Sigmoid colon (tissue), 4 donors: ENCODE data around the gene ATXN2.

ENCODE experiments used
- POLR2A ChIP-seq, 2 donors: fragments of 450-650 bp; IDR thresholded peaks; one replicate each; pipeline ENCODE4 v1.6.1; 2016; ENCODE audit warnings: antibody characterized with exemption in 2 of 2, mild to moderate bottlenecking in 2 of 2, moderate library complexity in 2 of 2
- POLR2AphosphoS5 ChIP-seq, 4 donors: sonication (generic); formaldehyde crosslinking; IDR thresholded peaks; one replicate each; pipeline ENCODE4 v1.6.1; 2017; ENCODE audit warnings: antibody characterized with exemption in 4 of 4
- TF ChIP-seq, protein P1 (sequence below), 4 experiments: fragments of 450-650 bp in 3 of 4; fragments of 200-600 bp in 1 of 4; IDR thresholded peaks; one replicate each; pipeline ENCODE4 v1.5.1; 2016 to 2019; ENCODE audit warnings: antibody characterized with exemption in 4 of 4, mild to moderate bottlenecking in 3 of 4, moderate library complexity in 2 of 4

- TF ChIP-seq, protein P1, sequence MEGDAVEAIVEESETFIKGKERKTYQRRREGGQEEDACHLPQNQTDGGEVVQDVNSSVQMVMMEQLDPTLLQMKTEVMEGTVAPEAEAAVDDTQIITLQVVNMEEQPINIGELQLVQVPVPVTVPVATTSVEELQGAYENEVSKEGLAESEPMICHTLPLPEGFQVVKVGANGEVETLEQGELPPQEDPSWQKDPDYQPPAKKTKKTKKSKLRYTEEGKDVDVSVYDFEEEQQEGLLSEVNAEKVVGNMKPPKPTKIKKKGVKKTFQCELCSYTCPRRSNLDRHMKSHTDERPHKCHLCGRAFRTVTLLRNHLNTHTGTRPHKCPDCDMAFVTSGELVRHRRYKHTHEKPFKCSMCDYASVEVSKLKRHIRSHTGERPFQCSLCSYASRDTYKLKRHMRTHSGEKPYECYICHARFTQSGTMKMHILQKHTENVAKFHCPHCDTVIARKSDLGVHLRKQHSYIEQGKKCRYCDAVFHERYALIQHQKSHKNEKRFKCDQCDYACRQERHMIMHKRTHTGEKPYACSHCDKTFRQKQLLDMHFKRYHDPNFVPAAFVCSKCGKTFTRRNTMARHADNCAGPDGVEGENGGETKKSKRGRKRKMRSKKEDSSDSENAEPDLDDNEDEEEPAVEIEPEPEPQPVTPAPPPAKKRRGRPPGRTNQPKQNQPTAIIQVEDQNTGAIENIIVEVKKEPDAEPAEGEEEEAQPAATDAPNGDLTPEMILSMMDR (IDR thresholded peaks at IDR 0.05), result no peak
- TF ChIP-seq POLR2A (IDR thresholded peaks at IDR 0.05) (no peak), POLR2AphosphoS5 (IDR thresholded peaks at IDR 0.05) (no peak)
These were observed 168.4 kb downstream of the ATXN2 start for GRCh38 chr12:111430433-111431353.
